AG08396 (cell line): ENCODE measurements around the gene KLHL42.
"Not testable (repeated sequence)": the region's sequence is repeated elsewhere in the genome, so short reads cannot be mapped to it uniquely, and the experiment has no call there.

ENCODE experiments used
- DNase-seq: peaks from one replicate; pipeline ENCODE4 v3.0.0; 2012; ENCODE audit warnings: low spot score, mixed read lengths

The KLHL42 gene

DNA sequence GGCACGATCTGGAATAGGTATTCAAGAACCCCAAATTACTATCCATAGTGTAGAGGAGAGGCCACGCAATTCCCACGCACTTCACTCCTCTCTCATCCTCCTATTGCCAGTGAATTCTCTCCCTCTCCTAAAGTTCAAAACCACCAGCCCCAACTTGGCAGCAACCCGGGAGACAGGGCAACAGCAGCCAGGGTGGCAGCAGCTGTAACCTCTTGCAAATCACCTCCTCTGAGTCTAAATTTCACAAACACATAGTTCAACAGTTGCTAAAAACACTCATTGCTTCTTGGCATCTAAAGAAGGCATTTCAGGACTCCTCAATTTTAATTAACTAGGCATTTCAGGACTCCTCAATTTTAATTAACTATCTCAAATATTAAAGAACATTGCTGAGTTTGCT is 37.7 kb downstream of the KLHL42 start:
- DNase-seq: no peak

DNA sequence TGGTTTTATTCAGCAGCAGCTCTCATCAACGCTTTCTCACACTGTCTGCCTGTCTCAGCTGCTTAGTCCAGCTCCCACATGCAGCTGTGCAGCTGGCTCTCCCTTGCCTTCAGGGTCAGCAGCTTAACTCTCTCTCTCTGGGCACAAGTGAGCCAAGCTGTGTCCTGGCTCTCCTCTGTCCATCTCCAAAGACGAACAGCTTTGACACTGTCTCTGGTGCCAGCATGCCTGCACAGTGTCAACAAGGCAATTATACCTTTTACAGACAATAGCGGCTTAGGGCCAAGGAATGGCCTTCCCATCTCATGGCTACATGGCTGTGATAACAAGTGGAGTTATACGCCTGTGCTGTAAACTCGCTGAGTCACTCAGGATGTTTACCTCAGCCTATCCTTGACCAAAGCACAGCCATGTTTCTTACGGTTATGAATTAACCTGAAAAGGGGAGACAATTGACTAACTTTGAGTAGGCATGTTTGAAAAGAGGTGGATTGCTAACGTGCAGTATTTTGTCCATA is 38.4 kb downstream of the KLHL42 start:
- DNase-seq: no peak

DNA sequence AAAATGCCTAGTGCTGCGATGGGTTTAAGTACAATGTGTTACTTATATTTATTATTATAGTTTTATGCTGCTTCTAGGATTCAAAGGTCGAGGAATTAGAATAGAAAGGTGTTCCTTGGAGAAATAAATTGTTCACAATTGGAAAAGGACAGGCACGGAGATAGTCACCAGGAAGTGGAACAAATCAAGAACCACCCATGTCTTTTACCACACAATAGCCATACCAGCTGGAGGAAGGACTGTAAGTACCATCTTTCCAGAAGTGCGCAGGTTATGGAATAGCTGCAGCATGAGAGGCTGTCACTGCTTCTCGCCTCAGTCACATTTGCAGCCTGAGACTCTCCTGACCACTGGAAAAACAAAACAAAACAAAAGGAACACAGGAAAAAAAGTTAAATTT is 40.5 kb downstream of the KLHL42 start:
- DNase-seq: no peak

DNA sequence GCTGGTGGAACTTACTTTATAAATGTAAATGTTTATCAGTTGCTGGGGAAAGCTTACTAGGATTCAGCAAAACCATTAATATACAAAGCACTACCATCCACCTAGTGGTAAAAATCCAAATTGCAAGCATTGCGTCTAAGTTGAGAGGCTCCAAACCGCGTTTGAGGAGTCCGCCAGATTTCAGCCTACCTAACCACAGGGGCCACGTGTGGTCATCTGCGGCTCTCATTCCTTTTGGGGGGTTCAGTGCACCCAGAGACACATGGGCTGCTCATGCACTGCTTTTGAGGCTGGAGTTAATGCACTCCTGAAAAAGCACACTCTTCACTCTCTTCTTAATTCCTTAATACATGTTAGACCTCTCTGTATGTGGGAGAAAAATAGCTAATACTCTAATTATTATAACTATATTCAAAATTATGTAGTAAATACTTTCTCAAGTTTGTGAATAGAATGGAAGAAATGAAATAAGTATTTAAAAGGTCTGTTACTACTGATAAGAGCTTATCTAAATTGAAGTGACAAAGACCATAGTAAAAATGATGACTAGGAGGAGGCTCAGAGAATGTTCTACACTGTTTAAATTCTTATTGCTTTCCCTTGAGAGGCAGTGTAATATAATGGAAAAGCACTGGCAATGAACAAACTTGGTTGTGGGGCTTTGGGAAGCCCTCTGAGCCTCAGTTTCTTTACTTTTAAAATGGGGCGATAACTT is 41.4 kb downstream of the KLHL42 start:
- DNase-seq: peak; percentile 70

DNA sequence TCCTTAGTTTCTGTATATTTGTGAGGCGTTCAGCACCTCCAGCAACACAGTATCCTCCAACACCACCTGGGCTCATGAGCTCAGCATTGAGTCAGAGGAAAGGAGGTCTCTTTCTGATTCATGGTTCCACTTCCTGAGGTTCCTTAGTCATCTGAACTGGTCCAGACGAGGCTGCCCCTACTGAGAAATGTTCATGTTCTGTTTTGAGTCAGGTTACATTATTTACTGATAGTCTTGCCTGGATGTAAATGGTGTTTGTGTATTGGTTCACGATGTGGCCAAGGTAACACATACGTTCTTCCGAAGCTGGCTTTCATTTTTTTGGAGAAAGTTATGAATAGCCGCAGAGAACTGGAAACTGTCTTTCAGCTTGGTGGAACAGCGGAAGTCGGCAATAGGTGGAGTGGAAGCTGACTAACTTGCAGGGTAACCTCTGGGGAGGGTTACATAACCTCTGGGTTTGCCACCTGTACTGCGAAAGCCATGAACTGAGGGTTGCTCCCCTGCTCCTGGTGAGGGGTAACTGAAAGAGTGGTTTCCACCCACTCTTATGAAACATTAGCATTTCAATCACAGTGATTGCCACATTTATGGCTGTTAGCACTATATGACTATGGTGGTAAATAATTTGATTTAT is 42.2 kb downstream of the KLHL42 start:
- DNase-seq: peak; percentile 55

DNA sequence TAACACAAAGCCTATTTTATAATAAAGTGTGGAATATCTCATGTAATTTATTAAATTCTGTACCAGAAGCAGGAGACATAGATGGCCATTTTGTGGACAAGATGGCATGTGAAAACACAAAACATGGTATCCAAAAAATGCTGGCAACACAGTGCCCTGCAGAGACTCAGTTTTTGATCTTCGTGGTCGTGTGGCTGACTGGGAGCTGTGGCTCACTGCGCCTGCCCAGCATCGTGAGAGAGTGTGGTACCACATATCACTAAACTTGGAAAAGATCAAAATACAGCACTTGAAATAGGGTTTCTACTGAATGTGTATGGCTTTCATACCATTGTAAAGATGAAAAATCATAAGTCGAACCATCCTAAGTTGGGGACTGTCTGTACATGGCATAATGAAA is 43.0 kb downstream of the KLHL42 start:
- DNase-seq: no peak

DNA sequence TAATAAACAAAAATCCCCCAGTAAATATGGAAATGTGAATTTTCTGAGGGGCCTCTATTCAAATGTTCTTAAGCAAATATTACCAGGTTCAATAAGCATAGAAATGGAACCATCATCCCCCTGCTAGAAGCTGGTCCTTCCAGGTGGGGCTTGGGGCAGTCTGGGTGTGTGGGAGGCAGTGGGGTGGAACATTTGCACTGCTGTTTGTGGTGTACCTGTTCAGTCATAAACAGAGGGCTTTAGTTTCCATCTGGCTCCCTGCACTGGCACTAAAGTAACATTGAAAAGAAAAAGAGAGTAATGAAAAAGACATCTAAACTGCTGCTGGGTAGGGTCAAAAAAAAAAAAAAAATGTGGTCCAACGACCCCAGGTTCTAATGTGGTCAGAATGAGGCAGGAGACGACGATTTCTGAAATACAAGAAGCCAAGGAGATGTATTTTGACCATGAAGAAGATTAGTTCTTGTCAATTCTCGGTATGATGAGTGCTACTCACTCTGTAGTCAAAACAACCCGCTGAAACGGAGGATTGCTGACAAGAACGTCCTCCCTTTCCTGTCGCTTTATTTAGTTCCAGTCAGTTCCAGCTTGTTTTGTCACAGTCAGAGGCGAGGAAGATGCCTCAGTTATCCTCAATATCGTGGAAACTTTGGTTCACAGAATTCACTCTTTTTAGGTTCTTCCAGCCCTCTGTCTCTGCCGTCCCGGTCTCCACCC is 44.3 kb downstream of the KLHL42 start:
- DNase-seq: no peak

DNA sequence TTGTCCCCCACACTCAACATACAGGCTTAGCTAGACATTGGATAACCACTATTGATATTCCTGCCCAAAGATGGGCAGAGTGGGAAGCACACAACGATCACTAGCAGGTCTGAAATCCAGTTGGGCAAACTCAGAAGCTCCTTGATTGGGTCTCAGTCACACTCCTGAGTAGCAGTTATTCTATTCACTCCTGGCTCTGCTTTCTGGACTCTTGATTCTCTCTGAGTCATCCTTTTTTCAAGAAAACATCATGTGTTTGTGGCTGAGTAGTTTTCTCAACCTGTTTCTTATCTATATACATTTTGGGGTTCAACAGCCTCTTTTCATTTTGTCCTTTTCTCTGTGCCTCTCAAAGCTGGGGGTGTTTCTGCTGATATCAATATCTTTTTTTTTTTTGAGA is 46.0 kb downstream of the KLHL42 start:
- DNase-seq: no peak

DNA sequence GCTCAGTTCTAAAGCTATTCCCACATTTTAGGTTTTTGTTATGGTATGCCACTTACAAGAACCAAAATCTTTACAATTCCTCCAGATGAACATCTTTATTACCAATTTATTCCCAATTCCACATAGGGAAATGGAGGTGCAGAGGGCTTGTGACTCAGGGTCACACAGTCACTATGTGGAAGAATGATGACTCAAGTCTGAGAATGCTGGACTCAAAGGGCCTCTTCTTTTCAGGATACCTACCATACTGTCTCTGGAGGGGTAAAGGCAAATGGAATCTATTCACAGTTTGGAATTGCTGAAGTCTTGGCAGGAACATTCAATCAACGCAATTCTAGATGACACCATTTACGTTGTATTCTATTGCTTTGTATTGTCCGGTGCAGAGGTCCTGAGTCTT is 48.2 kb downstream of the KLHL42 start:
- DNase-seq: peak; percentile 24

DNA sequence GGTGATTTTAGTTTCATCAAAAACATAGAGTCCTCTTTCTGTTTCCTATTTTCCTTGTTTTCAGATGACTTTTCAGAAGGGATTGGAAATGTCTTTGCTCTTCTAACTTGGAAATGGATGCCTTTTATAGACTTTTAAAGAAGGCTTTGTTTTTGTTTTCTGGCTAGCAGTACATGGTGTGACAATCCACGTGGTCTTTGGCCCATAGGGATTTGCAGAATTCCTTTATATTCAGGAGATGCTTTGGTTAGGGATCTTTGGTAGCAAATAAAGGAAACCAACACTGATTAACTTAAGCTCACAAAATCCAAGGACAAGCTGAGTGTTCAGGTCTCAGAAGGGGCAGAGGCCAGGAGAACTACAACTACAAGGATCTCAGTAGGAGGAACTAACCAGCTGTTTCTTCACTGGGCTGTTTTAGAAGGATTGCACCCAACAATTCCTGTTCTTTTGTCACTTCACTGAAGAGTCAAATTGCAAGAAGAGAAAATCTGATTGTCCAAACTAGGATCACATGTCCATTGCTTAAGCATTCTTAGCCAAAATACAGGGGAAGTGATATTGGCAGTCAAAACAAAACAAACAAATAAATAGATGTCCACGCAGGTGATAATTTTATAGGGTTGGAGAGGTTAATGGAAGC is 58.6 kb downstream of the KLHL42 start:
- DNase-seq: no peak

DNA sequence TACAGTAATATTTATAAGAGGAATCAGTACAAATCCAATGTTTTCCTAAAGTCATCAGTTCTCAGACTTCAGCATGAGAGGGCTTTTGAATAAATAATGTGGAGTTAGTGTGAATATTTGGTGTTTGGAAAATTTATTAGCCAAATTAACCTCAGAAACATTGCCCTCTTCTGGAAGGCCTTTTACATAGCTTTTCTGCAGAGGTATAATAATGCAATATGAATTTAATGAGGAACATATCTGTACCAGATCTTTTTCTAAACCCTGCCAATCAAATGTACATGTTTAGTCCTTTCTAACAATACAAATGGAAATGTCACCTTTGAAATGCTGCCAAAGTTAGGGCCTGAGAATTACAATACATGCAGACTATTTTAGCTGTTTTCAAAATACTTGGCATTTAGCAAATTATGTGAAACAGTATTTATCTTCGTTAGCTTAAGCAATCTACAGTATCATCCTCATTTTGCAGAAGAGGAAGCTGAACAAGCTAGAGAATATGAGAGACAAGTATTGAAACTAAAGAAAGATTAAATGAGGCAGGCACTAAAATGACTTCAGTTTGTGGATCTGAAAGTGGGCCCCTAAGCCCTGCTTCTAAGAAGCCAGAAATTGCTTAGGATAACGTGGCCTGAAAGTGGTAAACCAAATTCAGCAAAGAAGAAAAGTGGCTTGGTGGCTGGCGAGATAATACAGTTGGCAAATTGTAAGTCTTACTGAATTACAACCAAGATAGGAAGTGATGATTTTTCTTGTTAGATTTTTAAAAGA is 60.4 kb downstream of the KLHL42 start:
- no peak for DNase-seq

DNA sequence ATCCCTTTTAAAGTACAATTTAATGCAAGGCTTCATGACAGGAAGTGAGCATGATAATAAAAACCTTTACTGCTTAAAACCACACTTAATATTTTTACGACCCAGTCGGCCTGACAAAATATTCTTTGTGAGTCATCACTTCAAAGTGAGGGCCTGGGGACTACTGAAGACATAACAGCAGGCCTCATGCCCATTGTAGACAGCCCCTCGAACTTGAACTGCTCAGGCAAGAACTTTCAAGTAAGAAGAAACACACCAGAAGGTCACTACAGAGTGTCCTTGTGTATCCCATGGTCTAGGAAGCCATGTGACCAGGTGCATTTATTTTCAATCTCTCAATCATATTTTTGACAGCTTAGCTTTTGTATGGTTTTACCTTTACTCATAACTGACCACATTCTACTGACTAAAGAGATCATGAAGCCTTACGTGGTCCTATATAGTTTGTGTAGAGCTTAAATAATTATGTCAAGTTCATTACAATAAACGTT is 61.4 kb downstream of the KLHL42 start:
- DNase-seq: no peak

DNA sequence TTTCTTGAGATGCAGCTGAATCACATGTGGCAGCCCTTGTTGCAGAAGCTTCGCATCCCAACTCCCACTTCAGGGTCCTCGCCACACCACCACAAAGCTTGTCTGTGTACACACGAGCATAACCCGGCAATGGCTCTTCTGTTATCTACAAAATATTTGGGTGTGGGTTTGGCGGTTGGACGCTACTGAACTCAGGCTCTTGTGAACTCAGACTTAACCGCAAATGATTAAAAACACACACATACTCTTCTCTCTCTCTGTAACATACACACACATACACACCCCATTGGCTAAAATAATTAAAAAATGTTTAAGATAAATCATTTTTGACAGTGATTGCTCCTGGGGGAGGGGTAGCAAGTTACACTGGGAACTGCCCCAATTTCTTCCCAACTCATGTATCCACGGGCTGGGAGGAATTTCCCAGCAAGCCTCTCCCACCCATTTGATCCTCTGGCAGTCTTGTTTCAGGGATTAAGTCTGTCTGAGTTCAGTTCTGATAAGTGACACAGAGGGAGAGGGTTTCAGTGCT is 63.7 kb downstream of the KLHL42 start:
- DNase-seq: no peak

DNA sequence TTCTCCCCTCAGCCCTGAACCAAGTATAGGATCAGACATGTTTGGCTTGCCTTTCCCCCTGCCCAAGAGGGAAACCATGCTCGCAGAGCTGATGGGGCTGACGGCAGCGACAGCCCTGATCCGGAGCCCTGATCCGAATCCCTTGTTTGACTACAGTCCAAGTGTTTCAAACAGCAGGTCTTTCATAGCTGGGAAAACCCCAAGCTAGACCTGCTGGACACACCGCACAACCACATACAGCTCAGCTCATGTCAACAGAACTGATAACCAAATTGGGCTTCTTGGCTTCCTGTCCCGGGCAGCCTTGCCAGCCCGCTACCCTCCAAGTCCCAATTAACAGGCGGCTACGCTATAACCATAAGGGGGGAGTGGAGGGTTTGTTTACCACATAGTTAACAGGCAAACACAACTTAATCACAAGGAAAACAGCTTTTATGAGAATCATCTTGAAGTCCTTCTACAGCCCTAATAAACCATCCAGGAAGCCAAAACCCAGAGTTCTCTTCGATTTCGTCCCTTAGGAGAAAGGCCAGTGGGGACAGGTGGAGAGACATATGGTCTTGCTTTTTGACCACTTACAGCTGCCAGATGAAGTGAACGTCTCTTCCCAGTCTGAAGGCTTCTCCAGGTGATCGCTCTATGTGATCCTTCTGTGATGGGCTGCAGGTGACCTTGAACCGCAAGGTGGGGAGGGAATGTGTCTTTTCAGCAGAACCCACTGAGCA is 64.5 kb downstream of the KLHL42 start:
- no peak for DNase-seq

DNA sequence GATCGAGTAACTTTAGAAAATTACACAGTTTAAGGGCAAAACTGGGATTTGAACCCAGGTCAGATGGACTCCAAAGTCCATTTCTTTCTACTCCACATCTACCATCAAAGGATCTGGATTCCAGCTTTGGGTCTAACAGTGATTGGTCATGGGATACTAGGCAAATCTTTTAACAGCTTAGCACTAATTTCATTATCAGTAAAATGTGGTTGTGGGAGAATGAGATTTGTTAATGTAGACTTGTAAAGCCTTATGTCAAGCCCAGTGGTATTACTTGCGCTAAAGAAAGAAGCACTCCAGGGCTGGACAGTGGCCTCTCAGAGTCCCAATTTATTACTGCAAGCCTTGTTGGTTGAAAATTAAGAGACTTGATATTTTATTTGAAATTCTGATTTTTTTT is 65.2 kb downstream of the KLHL42 start:
- DNase-seq: no peak

DNA sequence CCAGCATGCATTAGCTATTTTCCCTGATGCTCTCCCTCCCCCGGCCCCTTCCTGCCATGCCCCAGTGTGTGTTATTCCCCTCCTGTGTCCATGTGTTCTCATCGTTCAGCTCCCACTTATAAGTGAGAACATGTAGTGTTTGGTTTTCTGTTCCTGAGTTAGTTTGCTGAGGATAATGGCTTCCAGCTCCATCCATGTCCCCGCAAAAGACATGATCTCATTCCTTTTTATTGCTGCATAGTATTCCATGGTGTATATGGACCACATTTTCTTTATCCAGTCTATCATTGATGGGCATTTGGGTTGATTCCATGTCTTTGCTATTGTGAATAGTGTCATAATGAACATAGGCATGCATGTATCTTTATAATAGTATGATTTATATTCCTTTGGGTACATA is 65.7 kb downstream of the KLHL42 start:
- not testable (repeated sequence) for DNase-seq

DNA sequence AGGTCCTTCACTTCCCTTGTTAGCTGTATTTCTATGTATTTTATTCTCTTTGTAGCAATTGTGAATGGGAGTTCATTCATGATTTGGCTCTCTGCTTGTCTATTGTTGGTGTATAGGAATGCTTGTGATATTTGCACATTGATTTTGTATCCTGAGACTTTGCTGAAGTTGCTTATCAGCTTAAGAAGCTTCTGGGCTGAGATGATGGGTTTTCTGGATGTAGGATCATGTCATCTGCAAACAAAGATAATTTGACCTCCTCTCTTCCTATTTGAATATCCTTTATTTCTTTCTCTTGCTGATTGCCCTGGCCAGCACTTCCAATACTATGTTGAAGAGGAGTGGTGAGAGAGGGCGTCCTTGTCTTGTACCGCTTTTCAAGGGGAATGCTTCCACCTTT is 67.3 kb downstream of the KLHL42 start:
- DNase-seq: not testable (repeated sequence)

DNA sequence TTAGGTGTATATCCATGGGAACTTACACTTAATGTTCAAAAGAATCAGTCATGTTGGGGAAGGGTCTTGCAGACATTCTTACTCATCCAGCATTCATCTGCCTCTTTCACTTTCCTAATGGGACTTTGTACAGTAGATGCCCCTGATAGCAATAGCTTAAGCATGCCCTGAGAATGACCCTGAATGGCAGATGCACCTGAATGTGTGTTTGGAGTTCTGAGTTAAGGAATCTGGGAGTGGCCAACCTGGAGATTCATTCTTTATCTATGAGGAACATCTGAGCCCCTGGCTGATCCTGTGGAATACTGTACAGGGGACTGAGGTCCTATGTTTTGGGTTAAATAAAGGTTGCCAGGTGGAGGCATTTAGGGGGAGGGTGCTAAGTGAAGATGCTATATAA is 71.3 kb downstream of the KLHL42 start:
- DNase-seq: no peak

DNA sequence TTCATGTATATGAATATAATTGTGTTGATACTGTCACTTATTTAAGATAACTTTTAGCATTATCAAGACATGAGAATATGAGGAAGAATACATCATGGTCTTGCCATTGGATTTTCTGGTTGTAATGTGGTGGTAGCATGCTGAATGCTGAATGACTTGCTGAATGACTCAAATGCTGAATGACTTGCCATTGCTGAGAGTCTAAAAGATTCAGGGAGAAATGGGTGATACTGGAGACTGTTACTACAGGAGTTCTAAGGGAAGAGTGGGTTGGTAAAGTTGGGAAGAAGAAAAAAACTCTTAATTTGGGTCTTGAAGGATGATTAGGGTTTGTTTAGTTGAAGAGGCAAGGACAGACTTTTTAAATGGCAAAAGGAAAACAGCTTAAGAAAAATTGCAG is 72.1 kb downstream of the KLHL42 start:
- DNase-seq: no peak
